ENCODE data around the gene VAMP4. TPM values are rescaled to one million over a fixed set of nuclear protein-coding genes. Genes with fewer than 3 reads are reported as not detected.
"Not testable (repeated sequence)": the region's sequence is repeated elsewhere in the genome, so short reads cannot be mapped to it uniquely, and the experiment has no call there.

VAMP4 gene
- polyA plus RNA-seq, 1 donor from 2014 or later = 28.0 TPM

DNA sequence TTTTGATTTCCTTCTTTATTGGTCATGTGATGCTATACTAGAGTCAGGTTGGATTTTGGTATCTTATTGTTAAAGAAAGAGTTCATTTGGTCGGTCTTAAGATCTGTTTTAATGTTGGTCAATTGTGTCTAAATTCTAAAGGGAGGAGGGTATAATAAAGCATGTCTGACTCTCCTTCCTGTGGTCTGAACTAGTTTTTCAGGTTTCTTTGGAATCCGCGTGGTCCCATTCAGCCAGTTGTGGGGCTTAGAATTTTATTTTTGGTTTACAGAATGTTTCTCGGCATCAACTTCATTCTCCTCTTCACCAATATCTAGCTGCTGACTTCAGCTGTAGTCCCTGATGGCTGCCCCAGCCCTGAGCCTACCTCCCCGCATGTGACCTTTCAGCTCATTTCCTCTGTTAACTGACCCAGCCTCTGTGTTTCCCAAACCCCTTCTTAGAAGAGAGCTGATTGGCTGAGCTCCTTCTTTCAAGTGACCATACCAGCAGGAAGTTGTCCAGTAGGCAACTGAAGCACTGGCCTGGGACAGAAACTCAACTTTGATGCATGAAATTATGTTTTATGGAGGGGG, 80.7 kb downstream of the VAMP4 start:
- H3K27ac ChIP-seq (ENCODE audit: low read length) = no peak overlapping the region
- no peaks in the 10 kb centered on the region for H4K20me1 ChIP-seq (ENCODE audit: insufficient read depth)
- H3K9me3 ChIP-seq (ENCODE audit: low read length) = no peaks in the 10 kb centered on the region
- H3K27me3 ChIP-seq (ENCODE audit: insufficient read depth, low read depth, low read length) = no peaks in the 10 kb centered on the region
- no peak overlapping the region for H3K9ac ChIP-seq (ENCODE audit: low read length)
- no peaks in the 10 kb centered on the region for H3K36me3 ChIP-seq (ENCODE audit: insufficient read depth, low read length)
- H3K9me2 ChIP-seq (ENCODE audit: insufficient read depth, low read length) = no peaks in the 10 kb centered on the region
- no peak overlapping the region for H2AFZ ChIP-seq (ENCODE audit: low read depth, low read length)
- H3K79me2 ChIP-seq (replicated peaks; ENCODE audit: insufficient read depth, low read length) = no peaks in the 10 kb centered on the region
- no peak for TF ChIP-seq RAD21 (conservative IDR thresholded peaks at IDR 0.05)
- TF ChIP-seq, protein P1, sequence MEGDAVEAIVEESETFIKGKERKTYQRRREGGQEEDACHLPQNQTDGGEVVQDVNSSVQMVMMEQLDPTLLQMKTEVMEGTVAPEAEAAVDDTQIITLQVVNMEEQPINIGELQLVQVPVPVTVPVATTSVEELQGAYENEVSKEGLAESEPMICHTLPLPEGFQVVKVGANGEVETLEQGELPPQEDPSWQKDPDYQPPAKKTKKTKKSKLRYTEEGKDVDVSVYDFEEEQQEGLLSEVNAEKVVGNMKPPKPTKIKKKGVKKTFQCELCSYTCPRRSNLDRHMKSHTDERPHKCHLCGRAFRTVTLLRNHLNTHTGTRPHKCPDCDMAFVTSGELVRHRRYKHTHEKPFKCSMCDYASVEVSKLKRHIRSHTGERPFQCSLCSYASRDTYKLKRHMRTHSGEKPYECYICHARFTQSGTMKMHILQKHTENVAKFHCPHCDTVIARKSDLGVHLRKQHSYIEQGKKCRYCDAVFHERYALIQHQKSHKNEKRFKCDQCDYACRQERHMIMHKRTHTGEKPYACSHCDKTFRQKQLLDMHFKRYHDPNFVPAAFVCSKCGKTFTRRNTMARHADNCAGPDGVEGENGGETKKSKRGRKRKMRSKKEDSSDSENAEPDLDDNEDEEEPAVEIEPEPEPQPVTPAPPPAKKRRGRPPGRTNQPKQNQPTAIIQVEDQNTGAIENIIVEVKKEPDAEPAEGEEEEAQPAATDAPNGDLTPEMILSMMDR (IDR thresholded peaks at IDR 0.05; ENCODE audit: poor library complexity, severe bottlenecking) = no peak
- TF ChIP-seq, protein P2, sequence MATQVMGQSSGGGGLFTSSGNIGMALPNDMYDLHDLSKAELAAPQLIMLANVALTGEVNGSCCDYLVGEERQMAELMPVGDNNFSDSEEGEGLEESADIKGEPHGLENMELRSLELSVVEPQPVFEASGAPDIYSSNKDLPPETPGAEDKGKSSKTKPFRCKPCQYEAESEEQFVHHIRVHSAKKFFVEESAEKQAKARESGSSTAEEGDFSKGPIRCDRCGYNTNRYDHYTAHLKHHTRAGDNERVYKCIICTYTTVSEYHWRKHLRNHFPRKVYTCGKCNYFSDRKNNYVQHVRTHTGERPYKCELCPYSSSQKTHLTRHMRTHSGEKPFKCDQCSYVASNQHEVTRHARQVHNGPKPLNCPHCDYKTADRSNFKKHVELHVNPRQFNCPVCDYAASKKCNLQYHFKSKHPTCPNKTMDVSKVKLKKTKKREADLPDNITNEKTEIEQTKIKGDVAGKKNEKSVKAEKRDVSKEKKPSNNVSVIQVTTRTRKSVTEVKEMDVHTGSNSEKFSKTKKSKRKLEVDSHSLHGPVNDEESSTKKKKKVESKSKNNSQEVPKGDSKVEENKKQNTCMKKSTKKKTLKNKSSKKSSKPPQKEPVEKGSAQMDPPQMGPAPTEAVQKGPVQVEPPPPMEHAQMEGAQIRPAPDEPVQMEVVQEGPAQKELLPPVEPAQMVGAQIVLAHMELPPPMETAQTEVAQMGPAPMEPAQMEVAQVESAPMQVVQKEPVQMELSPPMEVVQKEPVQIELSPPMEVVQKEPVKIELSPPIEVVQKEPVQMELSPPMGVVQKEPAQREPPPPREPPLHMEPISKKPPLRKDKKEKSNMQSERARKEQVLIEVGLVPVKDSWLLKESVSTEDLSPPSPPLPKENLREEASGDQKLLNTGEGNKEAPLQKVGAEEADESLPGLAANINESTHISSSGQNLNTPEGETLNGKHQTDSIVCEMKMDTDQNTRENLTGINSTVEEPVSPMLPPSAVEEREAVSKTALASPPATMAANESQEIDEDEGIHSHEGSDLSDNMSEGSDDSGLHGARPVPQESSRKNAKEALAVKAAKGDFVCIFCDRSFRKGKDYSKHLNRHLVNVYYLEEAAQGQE (IDR thresholded peaks at IDR 0.05; ENCODE audit: borderline replicate concordance) = no peak
- H3K4me3 ChIP-seq (ENCODE audit: low read length) = no peak overlapping the region
- no peaks in the 10 kb centered on the region for H3F3A ChIP-seq (ENCODE audit: insufficient read depth, low read length, poor library complexity, severe bottlenecking)
- no peak overlapping the region for H3K4me2 ChIP-seq (ENCODE audit: low read length)

DNA sequence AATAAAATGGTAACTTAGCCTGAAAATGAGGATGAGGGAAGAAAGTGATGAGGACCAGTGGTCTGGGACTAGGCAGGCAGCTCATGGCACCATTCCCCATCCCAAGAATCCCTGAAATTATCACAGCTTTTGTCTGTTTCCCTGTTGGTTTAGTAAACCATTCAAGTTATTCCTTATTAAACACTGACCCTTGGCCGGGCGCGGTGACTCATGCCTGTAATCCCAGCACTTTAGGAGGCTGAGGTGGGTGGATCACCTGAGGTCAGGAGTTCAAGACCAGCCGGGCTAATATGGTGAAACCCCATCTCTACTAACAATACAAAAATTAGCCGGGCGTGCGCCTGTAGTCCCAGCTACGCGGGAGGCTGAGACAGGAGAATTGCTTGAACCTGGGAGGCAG, 85.7 kb downstream of the VAMP4 start:
- H3K27ac ChIP-seq (ENCODE audit: low read length); H4K20me1 ChIP-seq (ENCODE audit: insufficient read depth): not testable (repeated sequence)

DNA sequence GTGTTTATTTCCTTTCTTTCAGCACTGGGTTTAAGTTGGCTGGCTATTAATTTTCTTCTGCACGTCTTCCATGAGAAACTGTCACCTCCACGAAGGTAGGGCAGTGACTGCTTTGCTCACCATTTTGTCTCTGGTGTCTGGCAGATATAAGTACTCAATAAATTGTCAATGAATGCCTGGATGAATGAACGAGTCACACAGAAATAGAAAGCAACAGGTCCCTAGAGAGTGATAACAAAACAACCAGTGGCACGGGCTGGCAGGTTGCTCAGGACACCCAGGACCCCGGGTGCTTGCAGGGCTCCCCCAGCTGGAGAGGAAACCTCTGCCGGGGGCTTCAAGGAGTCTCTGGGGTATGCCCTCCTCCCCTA, 86.1 kb downstream of the VAMP4 start:
- H3K4me2 ChIP-seq (ENCODE audit: low read length) = no peak overlapping the region
- no peak overlapping the region for H3K4me3 ChIP-seq (ENCODE audit: low read length)
- H2AFZ ChIP-seq (ENCODE audit: low read depth, low read length) = no peak overlapping the region

More for the DNA sequence above, 85.7 kb downstream of the VAMP4 start:
- not testable (repeated sequence) for H3K79me2 ChIP-seq (replicated peaks; ENCODE audit: insufficient read depth, low read length); H3K4me3 ChIP-seq (ENCODE audit: low read length); H3K27me3 ChIP-seq (ENCODE audit: insufficient read depth, low read depth, low read length); H3K4me2 ChIP-seq (ENCODE audit: low read length); H3K9ac ChIP-seq (ENCODE audit: low read length); H3K36me3 ChIP-seq (ENCODE audit: insufficient read depth, low read length); H3K9me3 ChIP-seq (ENCODE audit: low read length); H3F3A ChIP-seq (ENCODE audit: insufficient read depth, low read length, poor library complexity, severe bottlenecking); H2AFZ ChIP-seq (ENCODE audit: low read depth, low read length); H3K9me2 ChIP-seq (ENCODE audit: insufficient read depth, low read length)

More for the DNA sequence above, 86.1 kb downstream of the VAMP4 start:
- no peaks in the 10 kb centered on the region for H4K20me1 ChIP-seq (ENCODE audit: insufficient read depth)
- H3K36me3 ChIP-seq (ENCODE audit: insufficient read depth, low read length) = no peaks in the 10 kb centered on the region
- no peaks in the 10 kb centered on the region for H3K27me3 ChIP-seq (ENCODE audit: insufficient read depth, low read depth, low read length)
- TF ChIP-seq, protein P2 (IDR thresholded peaks at IDR 0.05; ENCODE audit: borderline replicate concordance) = no peak
- TF ChIP-seq EP300 (conservative IDR thresholded peaks at IDR 0.05; ENCODE audit: poor library complexity, severe bottlenecking) (no peak), RAD21 (conservative IDR thresholded peaks at IDR 0.05) (no peak), TAF1 (IDR thresholded peaks at IDR 0.05; ENCODE audit: low read depth) (no peak), MXI1 (conservative IDR thresholded peaks at IDR 0.05; ENCODE audit: poor library complexity, severe bottlenecking) (no peak), SMC3 (conservative IDR thresholded peaks at IDR 0.05; ENCODE audit: poor library complexity) (no peak), POLR2AphosphoS5 (IDR thresholded peaks at IDR 0.05) (no peak), EZH2 (IDR thresholded peaks at IDR 0.05; ENCODE audit: borderline replicate concordance, insufficient read depth, low read length, poor library complexity, severe bottlenecking) (no peak)
- TF ChIP-seq, protein P1 (IDR thresholded peaks at IDR 0.05; ENCODE audit: poor library complexity, severe bottlenecking) = no peak
- H3K9me3 ChIP-seq (ENCODE audit: low read length) = no peaks in the 10 kb centered on the region
- H3K79me2 ChIP-seq (replicated peaks; ENCODE audit: insufficient read depth, low read length) = no peaks in the 10 kb centered on the region
- no peak overlapping the region for H3K9ac ChIP-seq (ENCODE audit: low read length)
- H3K27ac ChIP-seq (ENCODE audit: low read length) = no peak overlapping the region
- H3F3A ChIP-seq (ENCODE audit: insufficient read depth, low read length, poor library complexity, severe bottlenecking) = no peaks in the 10 kb centered on the region
- H3K9me2 ChIP-seq (ENCODE audit: insufficient read depth, low read length) = no peaks in the 10 kb centered on the region
